IPS-11a (cell line): ENCODE data around the gene GPSM1.

Experiments
- H3K4me3 ChIP-seq: one replicate; pipeline ENCODE4 v1.5.1; 2013; ENCODE audit warnings: low read depth, low read length, control low read depth

Gene GPSM1

DNA sequence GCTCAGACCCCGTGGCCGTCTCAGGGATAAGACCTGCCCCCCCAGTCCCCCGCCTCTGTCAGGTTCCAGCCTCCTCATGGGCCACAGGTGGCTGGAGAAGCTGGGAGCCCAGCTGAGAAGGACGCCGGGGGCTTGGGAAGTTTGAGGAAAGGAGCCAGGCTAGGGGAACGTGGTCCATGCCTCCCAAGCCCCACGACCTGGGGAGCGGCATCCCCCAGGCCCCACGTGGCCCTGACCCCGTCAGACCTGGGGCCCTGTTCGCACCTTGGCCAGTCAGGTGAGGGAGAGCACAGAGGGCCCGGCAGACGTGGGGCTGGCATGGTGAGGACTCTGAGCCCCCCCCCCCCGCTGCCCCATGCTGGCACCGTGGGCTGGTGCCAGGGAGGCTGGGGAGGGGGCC is 3.7 kb downstream of the GPSM1 start:
- no peak overlapping the region for H3K4me3 ChIP-seq

DNA sequence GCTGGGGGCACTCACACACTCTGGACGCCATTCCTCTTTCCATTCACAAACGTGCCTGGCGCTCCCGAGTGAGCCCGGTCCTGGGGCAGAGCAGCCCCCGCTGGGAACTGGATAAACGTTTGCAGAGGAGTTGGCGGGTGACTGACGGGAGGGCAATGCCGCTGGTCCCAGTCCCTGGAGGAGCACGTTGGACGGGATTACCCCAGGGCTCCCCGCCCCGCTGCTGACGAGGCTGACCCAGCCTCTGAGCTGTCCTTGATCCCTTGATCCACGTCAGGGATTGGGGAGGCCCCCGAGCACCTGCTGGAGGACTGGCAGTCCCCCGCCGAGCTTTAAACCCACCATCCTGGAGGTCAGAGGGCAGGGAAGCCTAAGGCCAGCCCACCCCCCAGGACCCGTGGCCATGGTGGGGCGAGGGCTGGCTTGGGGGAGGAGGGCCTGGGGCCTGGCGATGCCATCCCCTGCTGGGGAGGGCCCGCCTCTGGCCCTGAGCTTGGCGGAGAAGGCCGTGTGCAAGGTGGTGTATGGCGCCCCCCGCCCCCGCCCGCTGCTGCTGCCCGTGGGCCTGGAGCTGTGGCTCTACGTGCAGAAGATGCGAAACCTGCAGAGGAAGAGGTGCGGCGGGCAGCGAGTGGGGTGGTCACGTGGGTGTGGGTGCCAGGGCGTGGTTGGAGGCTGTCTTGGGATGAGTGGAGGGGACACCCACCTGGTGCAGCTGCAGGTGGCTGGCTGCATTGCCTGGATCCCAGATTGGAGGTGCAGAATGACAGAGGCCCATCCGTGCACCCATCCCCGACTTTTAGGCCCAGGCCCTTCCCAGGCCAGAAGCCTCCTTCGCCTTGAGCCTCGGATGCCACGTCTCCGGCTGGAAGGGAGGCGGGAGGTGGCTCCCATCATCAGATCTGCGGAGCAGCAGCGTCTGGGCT is 4.5 kb downstream of the GPSM1 start:
- no peak overlapping the region for H3K4me3 ChIP-seq

DNA sequence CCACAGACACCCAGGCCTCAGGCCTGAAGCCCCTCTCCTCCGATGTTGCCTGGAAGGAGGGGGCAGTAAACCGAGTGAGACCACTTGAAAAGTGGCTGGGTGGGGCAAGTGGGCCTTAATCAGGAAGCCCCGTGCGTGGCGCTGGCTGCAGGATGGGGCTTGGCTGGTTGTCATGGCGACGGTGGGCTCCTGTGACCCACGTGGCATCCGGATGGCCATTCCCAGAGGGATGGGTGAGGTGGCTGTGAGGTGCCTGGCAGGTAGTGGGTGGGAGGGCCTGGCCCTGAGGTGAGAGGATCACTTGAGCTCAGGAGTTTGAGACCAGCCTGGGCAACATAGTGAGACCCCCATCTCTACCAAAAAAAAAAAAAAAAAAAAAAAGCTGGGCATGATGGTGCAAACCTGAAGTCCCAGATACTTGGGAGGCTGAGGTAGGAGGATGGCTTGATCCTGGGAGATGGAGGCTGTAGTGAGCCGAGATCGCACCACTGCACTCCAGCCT is 5.2 kb downstream of the GPSM1 start:
- H3K4me3 ChIP-seq: no peak overlapping the region

DNA sequence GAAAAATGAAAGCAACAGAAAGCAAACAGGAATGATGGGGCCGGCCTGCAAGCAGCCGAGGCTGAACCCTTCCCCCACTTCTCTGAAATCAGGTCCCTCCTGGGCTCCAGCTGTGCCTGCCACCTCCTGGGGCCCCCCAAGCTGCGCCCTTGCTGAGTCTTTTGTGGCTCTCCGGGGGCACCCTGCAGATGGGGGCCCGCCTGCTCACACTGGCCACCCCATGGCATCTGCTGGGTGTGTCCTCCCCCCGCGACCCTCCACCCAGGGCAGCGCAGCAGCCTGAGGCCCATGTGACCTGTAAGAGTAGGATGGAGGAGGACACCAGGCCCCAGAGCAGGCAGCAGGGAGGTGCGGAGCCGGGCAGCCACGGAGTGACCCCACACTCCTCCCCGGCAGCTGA is 5.7 kb downstream of the GPSM1 start:
- no peak overlapping the region for H3K4me3 ChIP-seq

DNA sequence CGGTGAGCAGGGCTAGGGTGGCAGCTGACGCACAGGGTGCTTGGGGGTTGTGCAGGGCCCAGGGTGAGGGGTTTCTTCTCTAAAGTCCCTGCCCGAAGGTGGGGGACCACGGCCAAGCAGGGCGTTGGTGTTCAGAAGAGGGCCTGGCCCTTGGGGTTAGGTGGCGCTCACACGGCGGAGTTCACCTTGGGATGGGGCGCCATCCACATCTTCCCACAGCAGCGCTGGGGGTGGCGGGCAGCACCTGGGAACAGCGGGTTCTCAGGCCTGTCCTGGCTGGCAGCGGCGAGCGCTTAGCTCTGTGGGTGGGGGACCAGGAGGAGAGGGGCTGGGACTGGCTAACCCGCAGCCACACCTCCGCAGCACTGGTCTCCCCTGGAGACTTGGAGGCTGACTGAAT is 6.1 kb downstream of the GPSM1 start:
- H3K4me3 ChIP-seq: no peak overlapping the region

DNA sequence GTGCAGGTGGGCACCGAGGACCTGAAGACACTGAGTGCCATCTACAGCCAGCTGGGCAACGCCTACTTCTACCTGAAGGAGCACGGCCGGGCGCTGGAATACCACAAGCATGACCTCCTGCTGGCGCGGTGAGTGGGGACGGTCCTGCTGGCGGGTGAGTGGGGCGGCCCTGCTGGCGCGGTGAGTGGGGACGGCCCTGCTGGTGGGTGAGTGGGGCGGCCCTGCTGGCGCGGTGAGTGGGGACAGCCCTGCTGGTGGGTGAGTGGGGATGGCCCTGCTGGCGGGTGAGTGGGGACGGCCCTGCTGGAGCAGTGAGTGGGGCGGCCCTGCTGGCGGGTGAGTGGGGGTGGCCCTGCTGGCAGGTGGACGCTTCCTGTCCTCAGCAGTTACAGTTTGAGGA is 7.2 kb downstream of the GPSM1 start:
- no peak overlapping the region for H3K4me3 ChIP-seq

DNA sequence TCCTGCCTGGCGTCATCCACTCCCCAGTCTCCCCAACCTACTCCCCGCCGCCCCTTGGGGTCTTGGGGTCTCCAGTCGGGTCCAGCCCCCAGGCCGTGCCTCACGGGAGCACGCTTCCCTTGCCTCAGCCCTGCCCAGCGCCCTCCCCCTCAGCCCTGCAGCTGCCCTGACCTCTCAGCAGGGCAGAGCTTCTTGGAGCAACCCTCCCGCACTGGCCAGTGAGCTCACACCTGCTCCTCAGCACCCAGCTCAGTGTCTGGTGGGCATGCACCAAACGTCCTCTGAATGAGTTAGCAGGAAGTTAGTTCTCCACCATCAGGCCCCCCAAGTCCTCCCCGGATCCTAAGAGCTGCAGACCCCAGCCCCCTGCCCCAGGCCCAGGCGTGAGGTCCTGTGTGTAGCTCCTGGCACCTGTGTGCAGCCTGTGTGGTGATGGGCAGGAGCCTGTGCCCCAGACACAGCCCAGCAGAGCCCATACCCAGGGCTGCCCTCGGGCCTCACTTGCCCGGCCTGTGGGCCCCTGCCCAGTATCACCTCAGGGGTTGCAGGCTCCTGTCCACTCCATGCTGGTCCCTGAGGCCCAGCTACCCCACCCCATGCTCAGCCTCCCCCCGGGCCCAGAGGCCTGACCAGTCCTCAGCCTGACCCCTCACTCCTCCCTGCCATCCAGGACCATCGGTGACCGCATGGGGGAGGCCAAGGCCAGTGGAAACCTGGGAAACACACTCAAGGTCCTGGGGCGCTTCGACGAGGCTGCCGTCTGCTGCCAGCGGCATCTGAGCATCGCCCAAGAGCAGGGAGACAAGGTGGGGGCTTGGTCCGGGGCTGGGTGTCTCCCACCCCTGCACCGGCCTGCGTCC is 8.2 kb downstream of the GPSM1 start:
- no peak overlapping the region for H3K4me3 ChIP-seq

DNA sequence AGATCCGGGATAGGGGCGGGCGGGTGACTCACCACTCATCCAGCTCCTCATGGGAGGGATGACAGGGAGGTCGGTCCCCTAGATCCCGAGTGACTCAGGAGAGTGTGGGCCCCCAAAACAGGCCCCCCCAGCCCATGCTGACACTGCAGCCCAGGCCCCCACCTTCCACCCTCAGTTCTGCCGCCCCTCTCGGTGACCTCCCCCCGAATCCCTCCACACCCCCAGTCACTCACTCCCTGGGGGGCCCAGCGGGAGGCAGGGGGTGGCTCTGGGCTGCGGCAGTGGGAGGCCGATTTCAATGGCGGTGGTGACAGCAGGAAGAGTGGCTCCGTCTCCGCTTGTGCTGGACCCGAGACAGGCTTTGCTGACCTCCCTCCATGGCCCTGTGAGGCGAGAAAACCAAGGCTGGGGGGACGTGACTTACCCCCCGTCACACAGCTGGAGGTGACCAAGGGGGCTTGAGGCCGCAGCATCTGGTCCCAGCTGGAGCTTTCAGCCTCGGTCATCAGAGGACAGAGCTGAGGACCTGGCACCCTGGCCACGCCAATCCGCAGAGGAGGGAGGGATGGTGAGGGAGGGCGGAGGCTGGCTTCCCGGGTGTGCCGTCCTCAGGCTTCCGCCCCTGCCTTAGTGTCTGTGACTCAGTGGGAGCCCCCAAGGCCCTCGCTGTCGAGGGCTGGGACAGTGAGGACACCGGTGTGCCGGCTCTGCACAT is 9.0 kb downstream of the GPSM1 start:
- H3K4me3 ChIP-seq: no peak overlapping the region

DNA sequence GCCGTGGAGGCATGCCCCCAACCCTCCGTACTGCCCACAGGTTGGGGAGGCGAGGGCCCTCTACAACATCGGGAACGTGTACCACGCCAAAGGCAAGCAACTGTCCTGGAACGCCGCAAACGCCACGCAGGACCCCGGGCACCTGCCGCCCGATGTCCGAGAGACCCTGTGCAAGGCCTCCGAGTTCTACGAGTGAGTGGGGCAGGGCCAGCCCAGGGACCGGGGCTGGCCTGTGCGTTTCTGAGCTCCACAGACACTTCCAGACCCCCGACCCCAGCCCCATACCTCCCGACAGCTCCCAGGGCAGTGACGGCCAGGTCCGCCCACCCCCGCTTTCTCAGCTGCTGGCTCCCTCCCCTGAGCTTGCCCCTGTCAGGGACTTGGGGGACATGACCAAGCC is 9.5 kb downstream of the GPSM1 start:
- H3K4me3 ChIP-seq: no peak overlapping the region

DNA sequence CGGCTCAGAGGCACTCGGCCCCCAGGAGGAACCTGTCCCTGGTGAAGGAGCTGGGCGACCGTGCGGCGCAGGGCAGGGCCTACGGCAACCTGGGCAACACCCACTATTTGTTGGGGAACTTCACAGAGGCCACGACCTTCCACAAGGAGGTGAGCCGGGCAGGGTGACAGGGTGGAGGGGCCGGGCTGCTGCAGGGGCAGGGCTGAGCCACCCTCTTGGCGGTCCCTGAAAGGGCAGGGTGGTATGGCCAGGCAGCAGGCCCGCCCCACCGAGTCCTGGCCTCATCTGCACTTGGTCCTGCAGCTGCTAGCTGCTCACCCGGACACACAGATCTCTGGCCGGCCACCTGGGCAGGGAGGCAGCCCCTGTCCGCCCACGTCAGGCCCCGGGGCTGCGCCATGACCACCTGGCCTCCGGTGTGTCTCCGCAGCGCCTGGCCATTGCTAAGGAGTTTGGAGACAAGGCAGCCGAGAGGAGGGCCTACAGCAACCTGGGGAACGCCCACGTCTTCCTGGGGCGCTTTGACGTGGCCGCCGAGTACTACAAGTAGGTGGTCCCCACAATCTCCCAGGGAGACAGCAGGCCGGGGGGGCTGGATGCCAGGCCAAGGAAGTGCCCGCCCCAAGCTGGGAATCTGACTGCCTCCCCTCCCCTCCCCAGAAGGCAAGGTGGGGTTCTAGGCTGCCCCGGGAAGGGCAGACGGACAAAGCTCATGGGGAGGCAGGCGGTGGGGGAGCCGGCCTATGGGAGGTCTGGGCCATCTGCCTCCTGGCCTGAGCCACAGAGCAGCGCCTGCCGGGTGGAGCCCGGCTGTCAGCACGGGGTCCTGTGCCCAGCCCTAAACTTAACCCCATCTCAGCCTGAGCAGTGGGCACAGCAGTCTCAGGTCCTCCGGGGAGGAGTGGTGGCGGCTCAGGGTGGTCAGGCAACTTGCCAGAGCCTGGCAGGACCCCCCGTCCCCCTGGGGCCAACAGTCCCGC is 10.4 kb downstream of the GPSM1 start:
- no peak overlapping the region for H3K4me3 ChIP-seq

DNA sequence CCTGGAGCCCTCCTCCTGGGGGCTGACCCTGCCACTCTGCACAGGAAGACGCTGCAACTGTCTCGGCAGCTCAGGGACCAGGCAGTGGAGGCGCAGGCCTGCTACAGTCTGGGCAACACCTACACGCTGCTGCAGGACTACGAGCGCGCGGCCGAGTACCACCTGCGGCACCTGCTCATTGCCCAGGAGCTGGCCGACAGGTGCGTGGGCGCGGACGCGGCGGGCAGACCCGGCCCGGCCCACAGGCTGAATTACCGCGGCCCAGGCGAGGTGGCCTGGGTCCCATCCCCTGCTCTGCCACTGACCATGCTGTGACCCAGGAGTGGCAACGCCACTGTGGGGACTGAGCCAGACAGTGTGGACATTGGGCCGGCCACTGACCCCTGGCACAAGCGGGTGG is 11.2 kb downstream of the GPSM1 start:
- no peak overlapping the region for H3K4me3 ChIP-seq

DNA sequence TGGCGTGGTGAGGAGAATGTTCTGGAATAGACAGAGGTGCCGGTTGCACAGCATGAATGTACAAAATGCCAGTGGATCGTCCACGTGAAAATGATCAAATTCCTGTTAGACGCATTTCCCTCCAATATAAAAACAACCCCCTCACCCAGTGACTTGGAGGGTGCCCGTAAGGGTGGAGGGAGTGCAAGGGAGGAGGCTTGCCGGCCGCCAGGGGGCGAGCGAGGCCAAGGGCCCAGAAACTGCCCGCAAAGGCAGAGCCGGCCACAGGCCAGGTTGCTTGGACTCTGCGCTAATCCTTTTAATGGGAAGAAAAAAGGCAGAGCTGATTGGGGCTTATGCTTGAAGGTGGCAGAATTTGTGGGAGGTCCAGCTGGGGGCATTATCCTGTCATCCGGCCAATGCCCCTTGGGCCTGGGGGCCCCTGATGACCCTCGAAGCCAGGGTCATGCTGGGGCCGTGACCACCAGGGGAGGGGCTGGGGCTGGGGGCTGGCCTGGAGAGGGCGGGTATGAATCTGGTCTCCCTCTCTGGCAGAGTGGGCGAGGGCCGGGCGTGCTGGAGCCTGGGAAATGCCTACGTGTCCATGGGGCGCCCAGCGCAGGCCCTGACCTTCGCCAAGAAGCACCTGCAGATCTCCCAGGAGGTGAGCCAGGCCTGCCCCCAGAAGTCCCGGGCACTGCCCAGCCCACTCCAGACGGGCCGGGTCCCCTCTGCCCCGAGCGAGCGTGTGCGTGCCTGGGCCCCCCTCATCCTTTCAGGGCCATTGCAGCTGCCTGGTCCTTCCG is 12.0 kb downstream of the GPSM1 start:
- H3K4me3 ChIP-seq: no peak overlapping the region

DNA sequence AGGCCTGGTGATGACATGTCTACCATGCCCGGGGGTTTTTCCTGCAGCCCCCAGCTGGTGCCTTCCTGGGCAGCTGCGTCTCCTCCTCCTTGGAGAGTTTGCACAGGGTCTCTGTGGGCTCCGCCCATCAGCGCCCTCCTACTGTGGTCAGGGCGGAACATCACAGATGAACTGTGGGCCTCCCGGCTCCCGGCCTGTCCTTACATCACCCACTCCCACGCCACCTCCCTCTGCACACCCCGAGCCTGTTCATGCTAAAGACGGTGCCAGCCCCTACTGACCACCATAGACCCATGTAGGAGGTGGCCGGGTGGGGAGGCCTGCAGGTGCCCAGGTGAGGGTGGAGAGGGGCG is 12.6 kb downstream of the GPSM1 start:
- no peak overlapping the region for H3K4me3 ChIP-seq

DNA sequence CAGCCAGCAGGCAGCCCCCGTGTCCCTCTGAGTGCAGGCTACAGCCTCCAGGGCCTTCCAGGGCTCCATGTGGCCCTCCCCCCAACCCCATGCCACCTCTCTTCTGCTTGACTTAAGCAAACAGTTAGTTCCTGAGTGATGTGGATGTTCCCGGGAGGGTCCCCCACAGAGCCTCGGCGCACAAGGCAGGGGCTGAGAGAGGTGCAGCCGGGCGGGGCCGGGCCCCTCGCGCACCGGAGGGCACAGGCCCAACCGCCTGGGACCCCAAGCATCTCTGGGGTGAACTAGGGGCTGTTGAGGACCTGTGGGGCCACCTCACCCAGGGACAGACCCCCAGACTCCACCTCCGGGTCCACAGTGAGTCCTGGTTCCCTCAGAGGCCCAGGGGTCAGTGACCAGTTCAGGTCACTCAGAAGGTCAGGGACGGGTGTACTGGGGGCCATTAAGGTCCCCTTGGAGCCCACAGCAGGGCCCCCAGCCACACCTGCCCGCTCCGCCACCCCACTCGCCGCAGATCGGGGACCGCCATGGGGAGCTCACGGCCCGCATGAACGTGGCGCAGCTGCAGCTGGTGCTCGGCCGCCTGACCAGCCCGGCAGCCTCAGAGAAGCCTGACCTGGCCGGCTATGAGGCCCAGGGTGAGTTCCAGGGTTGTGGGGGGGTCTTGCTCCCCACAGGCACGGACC is 13.2 kb downstream of the GPSM1 start:
- no peak overlapping the region for H3K4me3 ChIP-seq

DNA sequence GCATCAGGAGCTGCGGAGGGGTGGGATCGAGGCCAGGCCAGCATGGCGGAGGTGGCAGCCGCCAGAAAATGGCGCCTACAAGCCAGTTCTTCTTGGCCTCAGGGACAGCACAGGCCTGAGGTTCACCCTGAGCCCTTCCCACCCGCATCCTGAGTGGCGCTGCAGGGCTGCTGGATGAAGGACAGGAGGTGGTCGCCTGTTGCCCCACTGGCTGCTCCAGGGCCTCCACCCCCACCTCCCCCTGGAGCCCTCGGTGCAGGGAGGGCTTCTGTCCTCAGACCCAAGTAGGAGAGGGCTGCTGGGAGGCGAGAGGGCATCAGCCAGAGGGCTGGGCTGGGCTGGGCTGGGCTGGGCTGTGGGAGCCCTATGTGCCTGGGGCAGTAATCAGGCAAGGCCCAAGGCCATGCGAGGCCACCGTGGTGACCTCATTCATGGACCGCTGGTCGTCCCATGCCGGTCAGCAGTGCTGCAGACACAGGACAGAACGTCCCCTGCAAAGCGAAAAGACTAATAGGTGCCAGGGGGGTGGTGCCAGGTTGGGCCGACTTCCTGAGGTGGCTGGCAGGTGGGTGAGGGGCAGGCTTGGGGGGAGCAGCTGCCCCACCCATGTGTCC is 13.8 kb downstream of the GPSM1 start:
- H3K4me3 ChIP-seq: no peak overlapping the region

DNA sequence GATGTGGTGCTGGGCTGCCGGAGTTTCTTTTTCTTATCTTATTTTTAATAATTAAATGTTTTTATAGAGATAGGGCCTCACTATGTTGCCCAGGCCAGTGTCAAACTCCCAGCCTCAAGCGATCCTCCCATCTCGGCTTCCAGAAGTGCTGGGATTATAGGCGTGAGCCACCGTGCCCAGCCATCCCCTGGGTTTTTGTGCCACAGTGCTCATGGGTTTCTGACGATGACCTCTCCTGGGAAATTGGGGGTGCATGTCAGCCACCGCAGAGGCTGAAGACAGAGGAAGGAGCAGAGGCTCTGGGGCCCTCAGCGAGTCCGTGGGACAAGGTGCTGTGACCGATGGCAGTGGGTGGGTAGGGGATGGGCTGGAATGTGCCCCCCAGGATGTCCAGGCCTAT is 14.4 kb downstream of the GPSM1 start:
- H3K4me3 ChIP-seq: no peak overlapping the region

DNA sequence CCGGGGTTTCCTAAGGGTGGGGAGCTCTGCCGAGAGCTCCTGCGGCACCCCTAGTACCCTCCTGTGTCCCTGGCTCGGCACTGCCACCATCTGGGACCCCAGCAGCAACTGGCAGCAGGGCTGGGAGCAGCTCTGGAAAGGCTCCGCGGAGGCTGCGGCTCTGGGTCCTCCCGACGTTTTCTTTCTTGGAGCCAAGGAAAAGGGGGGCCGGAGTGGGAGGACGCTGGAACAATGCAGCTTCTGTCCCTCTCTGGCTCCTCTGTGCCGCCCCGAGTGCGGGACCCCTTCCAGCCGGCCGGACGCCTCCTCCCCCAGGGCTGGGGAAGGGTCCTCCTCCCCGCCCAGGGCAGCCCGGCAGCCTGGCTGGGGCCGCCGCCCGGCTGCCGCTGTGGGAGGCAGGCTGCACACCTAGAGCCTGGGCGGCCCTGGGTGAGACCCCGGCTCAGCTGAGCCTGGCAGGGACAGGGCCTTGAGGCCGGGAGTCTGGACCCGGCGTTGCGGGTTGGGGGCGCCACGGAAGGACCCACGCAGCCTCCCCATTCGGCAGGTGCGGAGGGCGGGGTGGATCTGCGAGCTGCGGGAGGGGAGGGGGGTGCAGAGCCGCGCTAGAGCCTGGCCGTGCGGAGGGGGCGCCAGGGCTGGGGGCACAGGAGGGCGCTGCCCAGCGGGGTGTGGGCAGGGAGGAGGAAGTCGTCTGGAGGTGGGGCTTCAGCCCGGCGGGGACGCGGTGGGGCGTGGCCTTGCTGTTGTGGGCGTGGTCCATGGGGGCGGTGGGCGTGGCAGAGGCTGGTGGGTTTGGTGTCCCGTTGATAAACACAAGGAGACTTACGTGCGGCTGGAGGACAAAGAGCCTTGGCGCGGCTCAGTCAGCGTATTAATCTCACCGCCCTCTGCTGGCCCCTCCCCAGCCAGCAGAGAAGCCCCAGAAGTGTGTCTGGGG is 15.1 kb downstream of the GPSM1 start:
- H3K4me3 ChIP-seq: peak overlapping the region; percentile 20
